ENCODE measurements around the gene DLGAP1.

Gene DLGAP1

GRCh38 chr18:3649633-3650426 lies 805.3 kb downstream of the DLGAP1 start:
- no peak for DNase-seq

GRCh38 chr18:3649135-3649632 lies 805.9 kb downstream of the DLGAP1 start:
- no peak for DNase-seq

GRCh38 chr18:3648641-3649040 lies 806.5 kb downstream of the DLGAP1 start:
- DNase-seq = no peak

GRCh38 chr18:3648200-3648599 lies 806.9 kb downstream of the DLGAP1 start:
- DNase-seq = no peak

- DNase-seq = no peak
These were observed 807.5 kb downstream of the DLGAP1 start for GRCh38 chr18:3647636-3648035.

- no peak for DNase-seq
These were observed 809.5 kb downstream of the DLGAP1 start for GRCh38 chr18:3645384-3646156.

GRCh38 chr18:3634250-3634939 lies 820.7 kb downstream of the DLGAP1 start:
- no peak for DNase-seq

GRCh38 chr18:3631887-3632286 lies 823.2 kb downstream of the DLGAP1 start:
- no peak for DNase-seq

GRCh38 chr18:3626929-3627458 lies 828.1 kb downstream of the DLGAP1 start:
- no peak for DNase-seq

- no peak for DNase-seq
These were observed 829.4 kb downstream of the DLGAP1 start for GRCh38 chr18:3625742-3626091.

- DNase-seq = peak; percentile 26
These were observed 830.0 kb downstream of the DLGAP1 start for GRCh38 chr18:3624935-3625741.

- DNase-seq = no peak
These were observed 830.6 kb downstream of the DLGAP1 start for GRCh38 chr18:3624546-3624934.

- DNase-seq = no peak
These were observed 831.1 kb downstream of the DLGAP1 start for GRCh38 chr18:3623769-3624545.

GRCh38 chr18:3620146-3621119 lies 834.7 kb downstream of the DLGAP1 start:
- no peak for DNase-seq

GRCh38 chr18:3619746-3620145 lies 835.4 kb downstream of the DLGAP1 start:
- no peak for DNase-seq

GRCh38 chr18:3619222-3619621 lies 835.9 kb downstream of the DLGAP1 start:
- DNase-seq = no peak

- DNase-seq = no peak
These were observed 838.4 kb downstream of the DLGAP1 start for GRCh38 chr18:3616744-3617143.

GRCh38 chr18:3616142-3616541 lies 839.0 kb downstream of the DLGAP1 start:
- DNase-seq = no peak

GRCh38 chr18:3615374-3615985 lies 839.6 kb downstream of the DLGAP1 start:
- DNase-seq = no peak

GRCh38 chr18:3612315-3612714 lies 842.8 kb downstream of the DLGAP1 start:
- DNase-seq = no peak

All from T-helper 9 cell (primary cell).